GM21447 (cell line): Measurements from ENCODE around the gene BUB1.
"Not testable (repeated sequence)": the region's sequence is repeated elsewhere in the genome, so short reads cannot be mapped to it uniquely, and the experiment has no call there.

Experiments used
- ATAC-seq: cut with Tn5 transposase; IDR thresholded peaks from one replicate; pipeline ENCODE4 v1.9.1; 2021; ENCODE audit not compliant: unreplicated experiment

Gene BUB1

DNA sequence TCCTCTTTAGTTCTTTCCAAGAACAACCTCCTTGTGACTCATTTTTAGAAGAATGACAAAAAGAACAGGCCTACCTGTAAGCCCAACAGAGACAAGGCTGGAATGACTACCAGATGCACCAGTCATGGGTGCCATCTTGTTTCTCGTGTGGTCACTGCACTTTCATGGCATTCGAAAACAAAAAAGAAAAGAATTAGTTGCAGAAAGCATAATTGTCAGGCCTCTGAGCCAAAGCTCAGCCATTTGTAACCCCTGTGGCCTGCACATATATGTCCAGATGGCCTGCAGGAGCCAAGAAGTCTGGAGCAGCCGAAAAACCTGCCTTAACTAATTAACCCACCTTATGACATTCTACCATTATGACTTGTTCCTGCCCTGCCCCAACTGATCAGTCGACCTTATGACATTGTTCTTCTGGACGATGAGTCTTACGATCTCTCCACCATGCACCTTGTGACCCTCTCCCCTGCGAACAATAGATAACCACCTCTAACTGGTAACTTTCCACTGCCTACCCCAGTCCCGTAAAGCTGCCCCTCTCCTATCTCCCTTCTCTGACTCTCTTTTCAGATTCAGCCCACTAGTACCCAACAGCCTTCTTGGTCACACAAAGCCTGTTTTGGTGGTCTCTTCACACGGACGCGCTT lies 13.9 kb upstream of the BUB1 start:
- no peak for ATAC-seq

DNA sequence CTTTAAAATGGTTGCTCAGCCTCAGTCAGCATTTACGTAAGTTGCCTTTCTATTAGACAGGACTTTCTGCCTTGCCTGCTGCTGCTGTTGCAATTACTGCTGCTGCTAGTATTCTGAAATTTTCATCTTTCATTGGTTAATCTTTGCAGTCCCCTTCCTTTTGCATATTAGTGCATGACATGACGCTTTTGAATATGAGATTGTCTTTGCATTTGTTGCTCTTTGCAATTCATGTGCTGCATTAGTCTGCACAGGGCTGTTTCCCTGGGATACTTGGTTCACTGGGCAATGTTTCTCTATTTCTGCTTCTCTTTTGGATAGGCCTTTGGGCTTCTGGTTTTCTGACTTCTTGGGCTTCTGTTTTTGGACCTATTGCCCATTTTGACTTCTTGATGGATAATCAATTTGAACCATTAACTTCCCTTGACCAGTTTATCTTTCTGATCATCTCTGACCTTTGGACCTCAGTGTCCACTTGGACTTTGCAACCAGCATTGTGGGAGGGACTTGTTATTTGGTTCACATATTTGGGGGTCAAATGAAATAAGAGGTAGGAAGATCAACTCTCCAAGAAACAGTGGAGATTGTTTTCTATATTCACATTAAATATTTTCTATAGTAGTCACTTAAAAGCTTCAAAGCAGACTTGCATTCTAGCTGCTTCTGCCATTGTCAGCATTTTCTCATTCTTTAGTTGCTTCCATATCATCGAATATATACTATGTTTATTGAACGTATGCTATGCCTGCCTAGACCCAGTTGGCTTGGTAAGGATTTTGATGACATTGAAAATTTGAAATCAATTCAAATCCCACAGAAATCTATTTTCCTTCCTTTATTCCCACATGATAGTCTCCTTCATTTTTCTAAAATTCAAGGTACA lies 12.5 kb upstream of the BUB1 start:
- ATAC-seq: no peak

DNA sequence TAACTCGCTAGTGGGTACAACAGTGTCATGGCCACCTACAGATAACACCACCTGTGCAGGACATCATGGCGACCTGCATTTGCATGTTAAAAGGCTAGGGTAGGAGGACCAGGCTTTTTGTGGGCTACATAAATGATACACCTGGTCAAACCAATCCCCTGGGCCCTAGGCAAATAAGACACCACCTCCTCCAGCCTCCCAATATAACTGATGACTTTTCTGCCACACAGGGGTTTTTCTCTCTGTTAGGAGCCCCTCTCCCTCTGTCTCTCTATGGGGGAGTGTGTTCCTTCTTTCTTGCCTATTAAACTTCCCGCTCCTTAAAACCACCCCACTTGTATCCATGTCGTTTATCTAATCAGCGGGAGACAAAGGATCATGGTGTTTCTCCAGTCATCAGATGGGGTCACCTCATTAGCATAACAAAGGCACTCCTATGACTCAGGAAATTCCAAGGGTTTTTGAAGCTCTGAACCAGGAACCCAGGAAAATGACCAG lies 10.8 kb upstream of the BUB1 start:
- ATAC-seq: no peak

DNA sequence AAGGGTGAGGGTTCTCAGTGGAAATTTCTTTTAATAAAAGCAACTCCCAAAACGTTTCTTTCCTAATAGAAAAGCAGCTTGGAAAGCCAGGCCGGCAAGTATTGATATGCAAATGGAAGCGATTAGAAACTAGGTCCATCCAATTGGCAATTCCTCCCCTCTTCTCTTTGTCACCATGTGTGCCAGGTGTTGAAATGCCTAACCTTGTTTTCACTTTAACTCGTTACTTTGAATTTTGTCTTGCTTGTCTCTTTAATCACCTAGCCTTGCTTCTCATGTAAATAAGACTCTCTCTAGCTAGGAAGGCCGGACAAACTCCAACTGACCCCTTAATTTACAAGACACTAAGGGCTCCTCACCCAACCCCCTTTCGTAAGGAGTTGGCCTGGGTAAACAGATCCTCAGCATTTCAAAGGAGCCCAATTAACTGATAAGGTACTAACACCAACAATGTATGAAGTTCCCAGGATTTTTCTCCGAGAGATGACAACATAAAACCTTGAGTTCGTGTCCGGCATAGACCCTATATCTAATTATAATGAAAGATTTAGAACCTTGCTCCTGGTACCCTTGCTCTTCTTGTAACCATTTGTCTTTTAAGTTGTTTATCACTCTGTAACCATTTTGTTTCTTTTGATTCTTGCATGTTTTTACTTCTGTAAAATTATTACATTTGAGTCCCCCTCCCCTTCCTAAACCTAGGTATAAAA lies 10.1 kb upstream of the BUB1 start:
- not testable (repeated sequence) for ATAC-seq

DNA sequence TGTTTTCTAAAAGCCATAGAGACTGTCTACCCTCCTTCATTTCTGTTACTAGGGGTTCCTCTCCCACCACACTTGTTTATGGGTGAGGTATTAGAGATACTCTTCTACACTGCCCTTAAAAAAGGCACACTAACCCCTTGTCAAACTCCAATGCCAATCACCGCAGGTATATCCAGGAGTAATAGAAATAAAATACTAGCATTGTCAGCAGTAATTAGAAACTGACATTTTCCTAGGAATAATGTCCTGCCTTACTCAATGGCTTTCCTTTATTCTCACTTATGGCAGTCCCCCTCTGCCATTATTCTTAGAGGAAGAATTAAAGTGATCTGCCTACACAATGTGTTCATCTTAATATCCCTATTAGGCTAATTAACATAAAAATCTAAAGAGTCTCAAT lies 5.0 kb upstream of the BUB1 start:
- no peak for ATAC-seq

DNA sequence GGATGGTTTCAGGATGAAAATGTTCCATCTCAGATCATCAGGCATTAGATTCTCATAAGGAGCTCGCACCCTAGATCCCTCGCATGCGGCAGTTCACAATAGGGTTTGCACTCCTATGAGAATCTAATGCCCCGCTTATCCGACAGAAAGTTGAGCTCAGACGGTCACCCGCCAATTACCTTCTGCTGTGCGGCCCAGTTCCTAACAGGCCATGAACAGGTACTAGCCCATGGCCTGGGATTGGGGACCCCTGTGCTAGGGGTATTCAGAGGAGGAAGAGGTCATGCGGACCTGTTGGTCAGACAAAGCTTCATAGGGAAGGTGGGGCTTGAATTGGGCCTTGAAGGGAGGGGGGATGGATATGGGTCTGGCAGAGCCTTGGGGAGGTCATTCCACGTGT lies 4.4 kb upstream of the BUB1 start:
- no peak for ATAC-seq

DNA sequence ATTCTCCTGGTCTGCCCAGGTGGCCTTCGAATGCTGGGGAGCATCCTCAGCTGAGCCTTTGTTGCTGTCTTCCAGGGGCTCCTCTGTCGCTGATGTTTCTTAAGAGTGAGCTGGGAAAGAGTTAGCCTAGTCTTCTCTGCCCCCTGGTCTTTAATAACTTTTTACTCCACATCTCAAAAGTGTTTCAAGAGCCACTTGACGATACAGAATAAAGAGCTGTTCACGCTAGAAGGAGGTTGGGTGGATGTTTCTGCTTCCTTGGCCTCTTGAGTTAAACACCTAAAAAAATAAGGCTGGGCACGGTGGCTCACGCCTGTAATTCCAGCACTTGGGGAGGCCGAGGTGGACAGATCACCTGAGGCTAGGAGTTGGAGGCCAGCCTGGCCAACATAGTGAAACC lies 2.8 kb upstream of the BUB1 start:
- ATAC-seq: no peak

DNA sequence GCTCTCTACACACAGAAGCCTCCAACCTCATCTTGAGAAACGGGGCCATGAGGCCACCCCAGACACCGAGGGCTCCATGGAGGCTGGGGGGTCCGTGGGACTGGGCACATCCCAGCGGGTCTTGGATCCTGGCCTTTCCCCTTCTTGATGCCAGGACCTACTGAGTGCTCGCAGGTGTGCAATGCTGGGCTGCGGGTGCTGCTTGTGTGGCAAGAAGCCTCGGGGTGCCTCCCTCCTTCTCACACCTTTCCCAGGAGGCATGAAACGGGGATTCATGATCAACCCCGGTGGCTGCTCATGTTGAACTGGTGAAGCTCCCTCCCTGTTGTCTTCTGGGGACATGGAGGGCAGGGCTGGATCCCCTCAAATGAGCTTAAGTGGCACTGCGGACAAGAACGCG lies 2.0 kb upstream of the BUB1 start:
- ATAC-seq: no peak

DNA sequence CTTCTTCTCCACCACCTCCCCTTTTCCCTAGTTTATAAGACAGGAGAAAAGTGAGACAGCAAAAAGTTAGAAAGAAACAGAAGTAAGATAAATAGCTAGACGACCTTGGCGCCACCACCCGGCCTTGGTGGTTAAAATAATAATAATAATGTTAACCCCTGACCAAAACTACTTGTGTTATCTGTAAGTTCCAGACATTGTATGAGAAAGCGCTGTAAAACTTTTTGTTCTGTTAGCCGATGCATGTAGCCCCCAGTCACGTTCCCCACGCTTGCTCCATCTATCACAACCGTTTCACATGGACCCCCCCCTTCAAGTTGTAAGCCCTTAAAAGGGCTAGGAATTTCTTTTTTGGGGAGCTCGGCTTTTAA lies 1.5 kb upstream of the BUB1 start:
- no peak for ATAC-seq

DNA sequence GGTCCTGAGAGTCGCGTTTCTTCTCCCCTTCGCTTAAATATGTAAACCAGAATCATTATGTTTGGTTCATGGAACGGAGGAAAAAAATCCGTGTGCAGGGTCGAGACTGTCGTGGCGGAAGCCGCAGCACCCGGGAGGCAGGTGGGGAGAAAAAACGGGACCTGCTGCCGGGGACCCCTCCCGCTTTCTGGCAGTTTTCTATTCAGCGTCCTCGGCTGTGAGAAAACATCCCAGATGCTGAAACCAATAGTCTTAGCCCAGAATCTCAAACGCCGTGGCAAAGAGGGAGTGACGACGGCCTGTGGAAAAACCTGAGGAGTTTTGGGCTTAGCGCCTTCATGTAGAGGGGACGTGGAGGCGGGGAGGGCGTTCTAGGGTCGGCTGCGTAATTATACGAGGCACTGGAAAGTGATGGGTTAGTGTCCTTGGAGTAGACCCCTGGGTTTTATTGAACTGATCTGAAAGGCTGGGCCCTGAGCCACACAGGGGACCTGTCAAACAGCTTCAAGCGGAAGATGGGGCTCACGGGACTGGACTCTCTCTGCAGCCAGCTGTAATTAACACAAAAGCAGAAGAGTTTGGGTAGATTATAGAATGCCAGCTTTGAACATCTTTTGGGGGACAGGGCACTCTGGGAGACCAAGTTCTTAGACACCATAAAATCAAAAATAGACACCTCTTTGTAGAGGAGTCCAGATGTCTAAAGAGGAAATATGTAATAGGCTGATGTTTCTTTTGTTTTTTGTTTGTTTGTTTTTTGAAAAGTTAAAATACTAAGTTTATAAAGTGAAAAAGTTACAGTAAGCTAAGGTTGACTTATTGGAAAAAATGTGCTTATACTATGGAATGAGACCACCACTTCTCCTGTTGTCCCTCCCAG lies 834 bp upstream of the BUB1 start:
- no peak for ATAC-seq

DNA sequence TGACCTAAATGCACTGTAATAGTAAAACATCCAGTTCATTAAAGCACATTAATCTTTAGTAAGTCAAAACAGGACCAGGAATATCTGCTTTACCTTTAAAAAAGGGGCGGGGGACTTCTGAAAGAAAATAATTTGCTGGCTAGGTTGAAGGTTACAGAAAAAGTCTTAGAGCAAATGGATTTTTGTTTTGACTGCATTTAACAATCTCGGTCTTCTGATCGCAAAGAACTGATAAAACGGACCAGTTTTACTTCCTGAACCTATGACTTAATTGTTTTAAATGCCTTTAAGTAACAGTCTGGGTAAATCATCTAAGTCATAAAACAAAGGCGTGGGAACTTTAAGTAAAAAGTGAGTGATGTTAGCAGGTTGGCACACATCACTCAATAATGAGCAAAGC lies 783 bp downstream of the BUB1 start:
- no peak for ATAC-seq

DNA sequence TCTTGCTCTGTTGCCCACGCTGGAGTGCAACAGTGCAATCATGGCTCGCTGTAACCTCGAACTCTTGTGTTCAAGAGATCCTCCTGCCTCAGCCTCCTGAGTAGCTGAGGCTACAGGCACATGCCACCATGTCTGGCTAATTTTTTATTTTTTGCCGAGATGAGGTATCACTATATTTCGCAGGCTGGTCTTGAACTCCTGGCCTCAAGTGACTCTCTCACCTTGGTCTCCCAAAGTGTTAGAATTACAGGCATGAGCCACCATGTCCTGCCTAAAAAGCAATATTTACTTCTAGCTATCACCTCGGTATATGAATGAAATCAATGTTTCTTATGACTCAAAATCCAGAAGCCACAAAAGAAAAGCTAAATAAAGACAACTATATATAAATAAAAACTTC lies 2.2 kb downstream of the BUB1 start:
- ATAC-seq: no peak

DNA sequence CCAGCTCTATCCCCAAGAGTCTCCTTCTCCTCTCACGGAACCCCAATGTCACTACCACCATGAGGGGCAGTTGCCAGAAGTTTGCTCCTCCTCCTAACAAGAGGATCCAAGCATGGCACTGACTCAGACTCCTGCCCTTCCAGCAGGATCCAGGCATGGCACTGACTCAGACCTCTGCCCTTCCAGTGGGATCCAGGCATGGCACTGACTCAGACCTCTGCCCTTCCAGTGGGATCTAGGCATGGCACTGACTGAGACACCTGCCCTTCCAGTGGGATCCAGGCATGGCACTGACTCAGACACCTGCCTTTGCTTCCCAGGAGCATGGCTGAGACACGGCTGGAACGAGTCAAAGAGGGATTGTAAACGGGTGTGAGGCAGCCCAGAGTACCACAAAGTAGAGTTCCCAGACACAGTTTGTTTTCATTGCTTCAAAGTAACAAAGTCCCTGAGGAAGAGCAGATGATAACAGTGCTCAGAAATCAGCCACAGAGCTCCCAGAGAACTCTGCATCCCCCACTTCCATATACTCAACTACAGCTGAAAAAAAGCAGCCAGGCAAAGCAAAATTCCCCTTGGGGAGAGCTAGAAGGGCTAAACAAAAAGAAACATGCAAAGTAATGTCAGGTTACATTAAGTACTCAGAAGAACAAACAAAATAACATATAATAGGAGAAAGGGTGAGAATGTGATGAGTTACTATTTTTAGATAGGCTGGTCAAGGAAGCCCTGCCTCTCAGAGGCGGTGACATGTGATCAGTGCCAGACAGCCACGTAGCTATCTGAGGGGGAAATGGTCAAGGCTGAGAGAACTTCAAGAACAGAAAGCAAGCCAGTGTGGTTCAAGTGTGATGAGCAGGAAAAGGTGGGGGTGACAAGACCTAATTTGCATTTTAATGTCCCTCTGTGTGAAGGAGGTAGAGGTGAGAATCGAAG lies 3.0 kb downstream of the BUB1 start:
- ATAC-seq: peak; percentile 91

DNA sequence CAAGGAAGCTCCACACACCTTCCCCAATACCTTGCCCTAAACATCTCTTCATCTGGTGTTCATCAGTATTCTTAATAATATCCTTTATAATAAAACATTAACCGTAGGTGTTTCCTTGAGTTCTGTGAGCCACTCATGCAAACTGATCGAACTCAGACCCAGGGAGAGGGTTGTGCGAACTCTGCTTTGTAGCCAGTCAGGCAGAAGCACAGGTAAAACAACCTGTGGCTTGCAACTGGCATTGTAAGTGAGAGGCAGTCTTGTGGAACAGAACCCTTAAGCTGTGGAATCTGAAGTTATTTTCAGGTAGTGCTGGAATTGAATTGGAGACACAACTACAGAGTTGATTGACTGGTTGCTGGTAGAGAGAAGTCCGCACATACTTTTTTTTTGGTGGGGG lies 4.7 kb downstream of the BUB1 start:
- no peak for ATAC-seq

DNA sequence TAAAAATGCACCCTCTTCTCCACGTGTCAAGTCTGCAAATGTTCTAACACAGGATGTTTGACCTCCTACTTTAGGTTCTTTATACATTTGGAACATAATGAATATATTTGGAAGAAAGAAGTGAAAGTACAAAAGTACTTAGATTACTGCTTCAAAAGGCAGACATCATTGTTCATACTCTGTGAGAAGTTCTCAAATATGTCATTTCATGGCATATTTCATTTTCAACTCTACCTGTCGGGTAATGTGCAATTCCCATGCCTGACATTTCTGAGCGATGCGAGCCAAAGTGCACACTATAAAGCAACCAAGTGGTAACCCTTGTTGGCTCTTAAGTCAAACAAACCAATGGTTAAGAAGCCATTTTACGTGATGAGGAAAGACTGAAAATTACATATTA lies 7.0 kb downstream of the BUB1 start:
- no peak for ATAC-seq

DNA sequence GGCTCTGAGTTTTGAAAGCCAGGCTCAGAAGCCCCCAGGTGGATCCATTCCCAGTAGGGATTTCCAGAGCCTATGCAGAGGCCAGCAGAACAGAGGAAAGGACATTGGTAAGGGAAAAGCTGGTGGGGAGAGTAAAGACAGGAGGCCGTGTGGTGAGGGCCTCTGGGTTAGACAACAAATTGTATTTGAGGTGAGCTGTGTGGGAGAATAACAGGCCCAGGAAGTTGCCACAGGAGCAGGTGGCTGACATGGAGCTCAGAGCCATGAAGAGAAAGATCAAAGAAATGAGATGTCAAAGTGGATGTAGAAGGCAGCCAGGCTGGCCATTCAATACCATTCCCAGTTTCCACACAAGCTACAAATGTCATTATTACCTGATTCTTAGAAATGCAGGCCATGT lies 8.8 kb downstream of the BUB1 start:
- ATAC-seq: no peak

DNA sequence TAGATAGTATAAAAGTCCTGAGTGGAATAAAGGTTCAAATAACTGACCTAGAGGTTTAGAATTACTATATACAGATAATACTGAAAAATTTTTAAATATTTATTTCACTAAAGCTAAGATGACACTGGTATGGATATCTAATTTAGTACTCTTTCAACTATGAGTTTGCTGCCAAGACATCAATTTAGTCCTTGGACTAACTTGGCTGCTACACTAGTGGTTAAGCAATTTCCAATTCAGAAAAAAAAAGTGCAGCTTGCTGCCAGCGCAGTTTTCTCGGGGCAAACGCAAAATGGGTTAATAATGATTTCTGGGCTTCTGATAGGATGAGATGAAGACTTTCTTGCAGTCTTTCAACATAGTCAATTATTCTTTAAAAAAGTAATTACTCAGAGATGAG lies 10.8 kb downstream of the BUB1 start:
- ATAC-seq: no peak

DNA sequence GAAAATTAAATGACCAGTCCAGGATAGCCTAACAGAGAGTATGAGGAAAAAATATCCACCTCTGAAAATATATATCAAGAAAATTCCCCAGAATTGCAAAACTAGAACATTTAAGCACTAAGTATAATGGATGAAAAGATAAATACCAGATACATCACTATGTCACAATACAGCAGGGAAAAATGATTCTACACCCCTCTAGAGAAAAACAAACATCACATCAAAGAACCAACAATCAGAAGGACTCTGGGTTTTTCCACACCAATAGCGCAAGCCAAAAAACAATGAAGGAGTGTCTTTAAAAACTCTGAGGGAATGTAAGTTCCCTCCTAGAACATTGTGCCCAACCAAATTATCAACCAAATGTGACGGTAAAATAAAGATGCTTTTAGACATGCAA lies 13.7 kb downstream of the BUB1 start:
- ATAC-seq: no peak

DNA sequence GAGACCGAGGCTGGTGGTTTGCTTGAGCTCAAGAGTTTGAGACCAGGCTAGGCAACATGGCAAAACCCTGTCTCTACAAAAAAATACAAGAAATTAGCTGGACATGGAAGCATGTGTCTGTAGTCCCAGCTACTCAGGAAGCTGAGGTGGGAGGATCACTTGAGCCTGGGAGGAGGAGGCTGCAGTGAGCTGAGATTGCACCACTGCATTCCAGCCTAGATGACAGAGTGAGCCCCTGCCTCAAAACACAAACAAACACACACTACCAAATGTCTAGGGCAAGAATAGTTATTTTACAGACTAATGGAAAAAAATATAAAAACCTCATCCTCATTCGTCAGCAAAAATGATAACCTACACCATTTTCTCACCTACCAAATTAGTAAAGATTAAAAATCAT lies 15.3 kb downstream of the BUB1 start:
- ATAC-seq: no peak

DNA sequence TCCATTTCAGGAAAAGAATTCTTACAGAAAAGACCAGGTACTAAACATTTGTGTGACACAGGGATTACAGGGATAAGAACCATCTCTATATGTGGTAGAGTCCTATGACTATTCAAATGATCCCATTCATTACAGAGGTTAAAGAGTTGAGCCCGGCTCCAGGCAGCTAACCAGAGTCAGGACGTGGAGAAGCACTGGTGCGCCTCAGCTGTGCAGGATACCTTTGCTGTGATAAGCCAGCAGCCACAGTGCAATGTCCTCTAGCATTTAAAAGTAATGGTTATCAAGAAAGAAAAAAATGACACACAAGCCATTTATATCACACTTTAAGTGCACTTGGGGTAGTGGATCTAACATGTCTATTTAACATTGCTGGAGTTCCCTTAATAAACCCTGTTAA lies 17.3 kb downstream of the BUB1 start:
- ATAC-seq: no peak
